IPS-15b (cell line): ENCODE results near the gene LGR4.
"Not testable (repeated sequence)": the region's sequence is repeated elsewhere in the genome, so short reads cannot be mapped to it uniquely, and the experiment has no call there.

Experiments used
- H3K27me3 ChIP-seq: one replicate; pipeline ENCODE4 v1.6.1; 2013; ENCODE audit warnings: low read length; ENCODE audit not compliant: control insufficient read depth, insufficient read depth
- H3K36me3 ChIP-seq: one replicate; pipeline ENCODE4 v1.6.1; 2013; ENCODE audit warnings: low read length; ENCODE audit not compliant: control insufficient read depth, insufficient read depth
- H3K4me1 ChIP-seq: one replicate; pipeline ENCODE4 v1.6.1; 2013; ENCODE audit warnings: mild to moderate bottlenecking, low read length; ENCODE audit not compliant: control insufficient read depth, insufficient read depth
- H3K4me3 ChIP-seq: one replicate; pipeline ENCODE4 v1.5.1; 2013; ENCODE audit warnings: low read depth, low read length
- H3K9ac ChIP-seq: one replicate; pipeline ENCODE4 v1.6.1; 2013; ENCODE audit warnings: low read depth, mild to moderate bottlenecking, low read length
- H3K9me3 ChIP-seq: one replicate; pipeline ENCODE4 v1.6.1; 2013; ENCODE audit warnings: mild to moderate bottlenecking, low read length; ENCODE audit not compliant: control insufficient read depth, insufficient read depth

Gene LGR4, protein sequence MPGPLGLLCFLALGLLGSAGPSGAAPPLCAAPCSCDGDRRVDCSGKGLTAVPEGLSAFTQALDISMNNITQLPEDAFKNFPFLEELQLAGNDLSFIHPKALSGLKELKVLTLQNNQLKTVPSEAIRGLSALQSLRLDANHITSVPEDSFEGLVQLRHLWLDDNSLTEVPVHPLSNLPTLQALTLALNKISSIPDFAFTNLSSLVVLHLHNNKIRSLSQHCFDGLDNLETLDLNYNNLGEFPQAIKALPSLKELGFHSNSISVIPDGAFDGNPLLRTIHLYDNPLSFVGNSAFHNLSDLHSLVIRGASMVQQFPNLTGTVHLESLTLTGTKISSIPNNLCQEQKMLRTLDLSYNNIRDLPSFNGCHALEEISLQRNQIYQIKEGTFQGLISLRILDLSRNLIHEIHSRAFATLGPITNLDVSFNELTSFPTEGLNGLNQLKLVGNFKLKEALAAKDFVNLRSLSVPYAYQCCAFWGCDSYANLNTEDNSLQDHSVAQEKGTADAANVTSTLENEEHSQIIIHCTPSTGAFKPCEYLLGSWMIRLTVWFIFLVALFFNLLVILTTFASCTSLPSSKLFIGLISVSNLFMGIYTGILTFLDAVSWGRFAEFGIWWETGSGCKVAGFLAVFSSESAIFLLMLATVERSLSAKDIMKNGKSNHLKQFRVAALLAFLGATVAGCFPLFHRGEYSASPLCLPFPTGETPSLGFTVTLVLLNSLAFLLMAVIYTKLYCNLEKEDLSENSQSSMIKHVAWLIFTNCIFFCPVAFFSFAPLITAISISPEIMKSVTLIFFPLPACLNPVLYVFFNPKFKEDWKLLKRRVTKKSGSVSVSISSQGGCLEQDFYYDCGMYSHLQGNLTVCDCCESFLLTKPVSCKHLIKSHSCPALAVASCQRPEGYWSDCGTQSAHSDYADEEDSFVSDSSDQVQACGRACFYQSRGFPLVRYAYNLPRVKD

DNA sequence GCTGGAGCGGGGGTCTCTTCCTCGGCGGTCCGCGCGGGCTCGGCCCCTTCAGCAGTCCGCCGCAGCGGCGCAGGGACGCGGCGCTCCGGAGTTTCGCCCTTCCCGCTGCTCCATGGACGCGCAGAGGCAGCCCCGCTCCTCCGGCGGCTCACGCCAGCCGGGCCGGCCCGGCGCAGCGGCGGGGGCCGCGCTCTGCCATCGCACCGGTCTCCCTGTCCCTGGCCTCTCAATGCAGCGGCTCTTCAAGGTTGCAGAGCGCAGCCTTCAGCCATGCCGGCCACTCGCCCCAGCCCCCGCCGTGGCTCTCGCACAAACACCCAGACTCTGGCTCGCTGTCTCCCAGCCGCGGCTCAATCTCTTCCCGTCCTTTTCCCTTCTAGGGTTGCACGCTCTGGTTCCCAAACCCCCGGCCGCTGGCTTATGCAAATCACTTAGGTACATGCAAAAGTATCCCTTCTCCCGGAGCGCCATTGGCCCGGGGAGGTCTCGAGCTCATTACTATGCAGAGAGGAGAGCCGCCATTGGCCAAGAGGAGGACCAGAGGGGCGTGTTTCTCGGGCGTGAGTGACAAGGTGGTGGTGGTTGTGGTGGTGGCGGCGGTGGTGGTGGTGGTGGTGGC, at the start of gene LGR4:
LGR4 (minus strand) TSS at position 393 of the 619 bp plus-strand sequence. CDS start 488 bp downstream, outside the sequence.
- Histone ChIP-seq H3K36me3 (no peaks in the 10 kb centered on the region), H3K9ac (peak within 1 kb of the TSS; percentile 80), H3K27me3 (no peaks in the 10 kb centered on the region), H3K9me3 (no peaks in the 10 kb centered on the region), H3K4me3 (peak within 1 kb of the TSS; percentile 94), H3K4me1 (peaks cover 3% of the 10 kb centered on the region)

DNA sequence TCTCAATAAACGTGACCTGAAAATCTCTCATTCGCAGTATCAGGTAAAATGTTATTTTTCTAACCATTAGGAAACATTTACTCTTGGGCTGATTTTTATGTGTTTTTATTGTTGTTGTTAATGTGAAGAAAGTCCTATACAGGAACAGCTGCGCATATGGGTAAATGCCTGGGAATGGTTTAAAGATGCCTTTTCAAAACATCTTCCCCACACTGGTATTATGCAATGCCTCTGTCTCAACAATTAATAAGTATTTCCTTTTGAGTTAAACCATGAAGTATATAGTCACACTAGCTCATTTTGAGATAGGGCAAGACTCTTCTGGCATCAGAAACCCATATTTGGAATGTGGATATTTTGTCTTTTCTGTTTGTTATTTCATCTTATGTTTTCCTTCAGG, 47.6 kb upstream of the LGR4 start:
- Histone ChIP-seq H3K36me3 (no peaks in the 10 kb centered on the region), H3K9ac (no peak overlapping the region), H3K9me3 (no peaks in the 10 kb centered on the region), H3K4me3 (no peak overlapping the region), H3K27me3 (peaks cover 16% of the 10 kb centered on the region), H3K4me1 (no peaks in the 10 kb centered on the region)

DNA sequence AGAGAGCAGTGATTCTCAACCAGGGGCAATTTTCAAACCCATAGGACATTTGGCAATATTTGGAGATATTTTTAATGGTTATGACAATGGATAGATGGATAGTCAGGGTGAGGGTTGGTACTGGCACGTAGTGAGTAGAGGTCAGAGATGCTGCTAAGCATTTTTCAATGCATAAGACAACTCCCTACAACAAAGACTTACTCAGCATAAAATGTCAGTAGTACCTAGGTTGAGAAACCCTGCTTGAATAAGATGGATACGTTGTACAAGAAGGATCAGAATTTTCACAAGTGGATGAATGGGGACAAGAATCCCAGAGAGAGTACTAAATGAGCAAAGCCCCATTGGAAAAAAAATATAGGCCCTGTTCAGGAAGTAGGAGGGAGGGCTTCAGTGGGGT, 45.9 kb upstream of the LGR4 start:
- Histone ChIP-seq H3K27me3 (peaks cover 16% of the 10 kb centered on the region), H3K4me1 (no peaks in the 10 kb centered on the region), H3K9ac (no peak overlapping the region), H3K9me3 (no peaks in the 10 kb centered on the region), H3K36me3 (no peaks in the 10 kb centered on the region), H3K4me3 (no peak overlapping the region)

DNA sequence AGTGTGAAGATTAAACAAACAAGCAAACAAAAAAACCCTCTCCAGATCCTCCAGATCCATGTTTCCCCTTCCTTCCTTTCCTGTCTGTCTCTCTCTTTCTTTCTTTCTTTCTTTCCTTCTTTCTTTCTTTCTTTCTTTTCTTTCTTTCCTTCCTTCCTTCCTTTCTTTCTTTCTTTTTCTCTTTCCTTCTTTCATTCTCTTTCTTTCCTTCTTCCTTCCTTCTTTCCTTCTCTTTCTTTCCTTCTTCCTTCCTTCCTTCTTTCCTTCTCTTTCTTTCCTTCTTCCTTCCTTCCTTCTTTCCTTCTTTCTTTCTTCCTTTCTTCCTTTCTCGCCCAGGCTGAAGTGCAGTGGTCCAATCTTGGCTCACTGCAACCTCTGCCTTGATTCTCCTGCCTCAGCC, 44.9 kb upstream of the LGR4 start:
- peaks cover 16% of the 10 kb centered on the region for H3K27me3 ChIP-seq
- H3K36me3 ChIP-seq, H3K9ac ChIP-seq, H3K4me3 ChIP-seq, H3K4me1 ChIP-seq, H3K9me3 ChIP-seq: not testable (repeated sequence)

DNA sequence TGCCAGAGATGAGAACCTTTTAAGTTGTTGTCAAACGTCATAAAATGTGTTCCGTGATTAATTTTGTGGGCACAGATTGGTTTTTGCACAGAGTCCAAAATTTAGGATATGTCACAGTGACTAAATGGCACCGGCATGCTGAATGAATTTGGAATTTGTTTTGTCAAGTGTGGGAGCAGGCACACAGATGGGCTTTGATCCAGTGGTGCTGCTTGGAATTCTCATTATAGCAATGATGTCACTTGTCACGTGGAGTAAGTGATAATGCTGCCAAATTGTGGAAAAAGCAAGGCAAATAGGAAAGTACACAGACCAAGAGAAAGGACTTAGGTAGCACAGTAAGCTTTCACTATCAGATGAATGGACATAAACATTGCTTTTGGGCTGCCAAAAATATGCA, 42.0 kb upstream of the LGR4 start:
- Histone ChIP-seq H3K4me1 (no peaks in the 10 kb centered on the region), H3K9ac (no peak overlapping the region), H3K36me3 (no peaks in the 10 kb centered on the region), H3K27me3 (peaks cover 10% of the 10 kb centered on the region), H3K9me3 (no peaks in the 10 kb centered on the region), H3K4me3 (no peak overlapping the region)

DNA sequence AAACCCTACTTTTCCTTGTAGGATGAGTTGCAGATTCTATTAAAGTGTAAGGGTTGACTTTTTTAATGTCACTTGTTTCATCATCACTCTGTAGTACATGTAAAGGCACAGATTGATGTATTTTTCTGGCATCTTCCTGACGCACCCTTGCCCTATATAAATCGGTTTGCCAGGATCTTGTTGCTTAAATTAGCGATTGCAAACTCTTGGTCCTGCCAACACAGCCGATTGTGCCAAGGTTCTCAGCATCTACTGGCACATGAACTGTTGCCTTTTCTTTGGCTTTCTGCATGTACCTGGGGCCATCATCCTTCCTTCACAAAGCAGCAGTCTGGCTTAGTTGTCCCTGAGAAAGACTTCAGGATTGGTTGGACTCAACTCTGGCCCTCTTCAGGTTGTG, 41.5 kb upstream of the LGR4 start:
- Histone ChIP-seq H3K9ac (no peak overlapping the region), H3K9me3 (no peaks in the 10 kb centered on the region), H3K27me3 (peaks cover 8% of the 10 kb centered on the region), H3K36me3 (no peaks in the 10 kb centered on the region), H3K4me1 (no peaks in the 10 kb centered on the region), H3K4me3 (no peak overlapping the region)

DNA sequence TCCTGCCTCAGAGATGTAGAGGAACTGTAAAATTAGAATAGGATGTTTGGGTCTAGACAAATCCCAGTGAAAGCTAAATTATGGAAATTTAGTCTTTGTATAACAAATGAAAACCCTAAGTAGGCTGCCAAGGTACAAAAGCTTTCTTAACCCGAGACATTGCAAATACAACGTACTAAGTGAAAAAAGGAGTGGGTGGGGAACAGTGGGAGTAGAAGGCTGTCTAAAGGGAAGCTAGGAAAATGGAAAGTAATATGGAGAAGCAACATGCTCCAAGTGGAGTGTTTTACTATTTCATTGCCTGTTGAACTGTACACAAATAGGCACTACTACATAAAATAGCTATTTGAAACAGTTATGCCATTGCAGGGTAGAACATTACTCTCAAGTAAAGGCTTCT, 40.8 kb upstream of the LGR4 start:
- no peaks in the 10 kb centered on the region for H3K4me1 ChIP-seq
- H3K27me3 ChIP-seq = peaks cover 8% of the 10 kb centered on the region
- H3K9ac ChIP-seq = no peak overlapping the region
- H3K4me3 ChIP-seq = no peak overlapping the region
- H3K36me3 ChIP-seq = no peaks in the 10 kb centered on the region
- no peaks in the 10 kb centered on the region for H3K9me3 ChIP-seq

DNA sequence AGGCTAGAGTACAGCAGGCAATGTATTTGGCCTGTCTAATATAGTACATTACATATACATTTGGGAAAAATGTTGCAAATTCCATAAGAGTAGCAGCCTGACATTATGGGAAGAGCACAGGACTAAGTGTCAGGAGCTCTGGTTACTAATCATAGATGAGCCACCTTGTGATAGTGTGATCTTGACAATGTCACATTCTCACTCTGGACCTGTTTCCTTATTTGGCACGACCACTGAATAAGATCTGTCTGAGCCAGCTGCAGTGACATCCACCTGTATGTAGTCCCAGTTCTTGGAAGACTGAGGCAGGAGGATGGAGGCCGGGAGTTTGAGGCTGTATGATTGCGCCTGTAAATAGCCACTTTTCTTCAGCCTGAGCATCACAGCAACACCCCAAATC, 39.6 kb upstream of the LGR4 start:
- Histone ChIP-seq H3K9me3 (no peaks in the 10 kb centered on the region), H3K36me3 (no peaks in the 10 kb centered on the region), H3K27me3 (peaks cover 2% of the 10 kb centered on the region), H3K4me3 (no peak overlapping the region), H3K4me1 (no peaks in the 10 kb centered on the region), H3K9ac (no peak overlapping the region)

DNA sequence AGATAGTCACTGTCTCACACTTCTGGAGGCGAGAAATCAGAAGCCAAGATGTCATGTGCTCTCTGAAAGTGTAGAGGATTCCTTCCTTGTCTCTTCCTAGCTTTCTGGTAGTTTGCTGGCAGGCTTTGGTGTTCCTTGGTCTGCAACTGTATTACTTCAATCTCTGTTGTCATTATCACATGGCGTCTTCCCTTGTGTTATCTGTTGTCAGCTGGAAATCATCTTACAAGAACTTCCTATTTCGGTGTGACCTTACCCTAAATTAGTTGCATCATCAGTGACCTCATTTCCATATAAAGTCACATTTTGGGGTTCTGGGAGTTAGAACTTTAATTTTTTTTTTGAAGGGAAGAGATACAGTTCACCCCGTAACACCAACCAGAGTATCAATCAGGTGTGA, 37.3 kb upstream of the LGR4 start:
- Histone ChIP-seq H3K27me3 (no peaks in the 10 kb centered on the region), H3K4me1 (no peaks in the 10 kb centered on the region), H3K9ac (no peak overlapping the region), H3K4me3 (no peak overlapping the region), H3K36me3 (peaks cover 4% of the 10 kb centered on the region), H3K9me3 (no peaks in the 10 kb centered on the region)

DNA sequence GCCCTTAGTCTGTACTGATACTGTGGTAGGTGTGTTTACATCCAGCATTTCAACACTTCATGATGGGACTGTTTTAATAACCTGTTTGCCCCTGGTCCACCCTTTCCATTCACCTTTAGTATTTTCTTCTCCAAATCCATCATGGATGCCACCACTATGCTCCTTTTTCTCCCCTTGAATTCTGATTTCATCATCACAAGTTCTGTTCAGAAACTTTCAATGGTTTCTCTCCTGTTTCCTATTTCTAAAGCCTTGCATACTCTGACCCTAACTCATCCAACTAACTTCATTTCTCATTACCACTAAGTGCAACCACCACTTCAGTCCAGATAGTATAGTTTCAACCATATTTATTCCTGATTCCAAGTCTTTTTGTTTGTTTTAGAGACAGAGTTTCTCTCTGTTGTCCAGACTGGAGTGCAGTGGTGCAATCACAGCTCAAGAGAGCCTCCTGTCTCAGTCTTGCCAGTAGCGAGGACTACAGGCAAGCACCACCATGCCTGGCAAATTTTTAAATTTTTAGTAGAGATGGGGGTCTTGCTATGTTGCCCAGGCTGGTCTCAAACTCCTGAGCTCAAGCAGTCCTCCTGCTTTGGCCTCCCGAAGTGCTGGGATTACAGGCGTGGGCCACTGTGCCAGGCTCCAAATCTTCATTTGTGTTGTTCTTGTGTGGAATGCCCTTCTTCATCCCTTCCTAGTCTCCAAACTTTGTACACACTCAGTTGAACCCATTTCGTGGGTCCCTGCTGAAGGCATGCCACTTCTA, 35.1 kb upstream of the LGR4 start:
- no peaks in the 10 kb centered on the region for H3K4me1 ChIP-seq
- H3K27me3 ChIP-seq = no peaks in the 10 kb centered on the region
- H3K9me3 ChIP-seq = no peaks in the 10 kb centered on the region
- H3K36me3 ChIP-seq = peaks cover 4% of the 10 kb centered on the region
- peak overlapping the region; percentile 94 for H3K9ac ChIP-seq
- no peak overlapping the region for H3K4me3 ChIP-seq
